Hepatocyte (in vitro differentiated cells): ENCODE results near the gene KLHL18. TPM values are rescaled to one million over a fixed set of nuclear protein-coding genes. Genes with fewer than 3 reads are reported as not detected.
"Not testable (repeated sequence)": the region's sequence is repeated elsewhere in the genome, so short reads cannot be mapped to it uniquely, and the experiment has no call there.

Source experiments
- DNase-seq: peaks from one replicate; pipeline ENCODE4 v3.0.0-alpha.2; 2016; ENCODE audit warnings: low spot score
- H2AFZ ChIP-seq: fragments of 200-600 bp; sonication (generic); 2 replicates; pipeline ENCODE4 v1.6.0; 2016; ENCODE audit warnings: antibody characterized with exemption, mild to moderate bottlenecking
- H3K27ac ChIP-seq: fragments of 200-600 bp; sonication (generic); 2 replicates; pipeline ENCODE4 v1.5.1; 2016; ENCODE audit warnings: mild to moderate bottlenecking
- H3K27me3 ChIP-seq: fragments of 200-600 bp; sonication (generic); 2 replicates; pipeline ENCODE4 v1.6.1; 2016
- H3K36me3 ChIP-seq: fragments of 200-600 bp; sonication (generic); replicated peaks from 2 replicates; pipeline ENCODE4 v1.5.1; 2016; ENCODE audit warnings: low read depth; ENCODE audit not compliant: insufficient read depth
- H3K4me1 ChIP-seq: fragments of 200-600 bp; sonication (generic); 2 replicates; pipeline ENCODE4 v1.5.1; 2016; ENCODE audit warnings: mild to moderate bottlenecking, moderate library complexity; ENCODE audit not compliant: insufficient read depth
- H3K4me2 ChIP-seq: fragments of 200-600 bp; sonication (generic); 2 replicates; pipeline ENCODE4 v1.6.0; 2016
- H3K4me3 ChIP-seq: fragments of 200-600 bp; sonication (generic); 2 replicates; pipeline ENCODE4 v1.5.1; 2016; ENCODE audit warnings: mild to moderate bottlenecking
- H3K79me2 ChIP-seq: fragments of 200-600 bp; sonication (generic); 2 replicates; pipeline ENCODE4 v1.6.0; 2017; ENCODE audit warnings: mild to moderate bottlenecking
- H3K9me2 ChIP-seq: fragments of 200-600 bp; sonication (generic); replicated peaks from 2 replicates; pipeline ENCODE4 v1.6.0; 2017; ENCODE audit warnings: mild to moderate bottlenecking; ENCODE audit not compliant: insufficient read depth
- H3K9me3 ChIP-seq: fragments of 200-600 bp; sonication (generic); 2 replicates; pipeline ENCODE4 v1.5.1; 2016; ENCODE audit warnings: low read depth, mild to moderate bottlenecking
- H4K20me1 ChIP-seq: fragments of 200-600 bp; sonication (generic); 2 replicates; pipeline ENCODE4 v1.6.0; 2016; ENCODE audit warnings: mild to moderate bottlenecking; ENCODE audit not compliant: insufficient read depth, poor library complexity, severe bottlenecking
- CTCF ChIP-seq: fragments of 200-600 bp; sonication (generic); IDR thresholded peaks from 2 replicates; pipeline ENCODE4 v1.5.1; 2016; ENCODE audit warnings: antibody characterized with exemption, mild to moderate bottlenecking; ENCODE audit not compliant: poor library complexity
- EZH2 ChIP-seq: fragments of 200-600 bp; sonication (generic); IDR thresholded peaks from 2 replicates; pipeline ENCODE4 v1.6.1; 2016; ENCODE audit warnings: antibody characterized with exemption, mild to moderate bottlenecking, borderline replicate concordance
- EZH2phosphoT487 ChIP-seq: fragments of 200-600 bp; sonication (generic); IDR thresholded peaks from one replicate; pipeline ENCODE4 v1.6.1; 2018; ENCODE audit warnings: antibody characterized with exemption, mild to moderate bottlenecking, low read depth, moderate library complexity; ENCODE audit not compliant: unreplicated experiment, severe bottlenecking
- WGBS: methylation state at CpG from one replicate; pipeline ENCODE4 v1.1.6; 2016; ENCODE audit warnings: low lambda C conversion rate; ENCODE audit errors: missing lambda C conversion rate; 5-methylcytosine and 5-hydroxymethylcytosine counted together
- polyA plus RNA-seq: library from polyadenylated mRNA; unstranded; fragments of >200 nt; fragmentation: Nextera tagmentation; extraction: Ambion mirVana; gene quantifications from 2 replicates; pipeline ENCODE4 v1.2.1, GENCODE V29; 2016
- total RNA-seq: library from RNA; depleted of rRNA; stranded (reverse); fragments of >200 nt; gene quantifications from 2 replicates; pipeline ENCODE4 v1.2.3, GENCODE V29; 2014

KLHL18 gene
- total and polyA plus RNA-seq, 2 experiments from 2014 or later = 11.6 to 13.6 TPM

- H3K4me1 ChIP-seq = peaks cover 1% of the 10 kb centered on the region
- no peak overlapping the region for H3K27ac ChIP-seq
- 76% methylated on average over 6 of the region's 6 CpGs for WGBS
- no peaks in the 10 kb centered on the region for H3K9me2 ChIP-seq
- H3K9me3 ChIP-seq = no peaks in the 10 kb centered on the region
- no peak overlapping the region for H2AFZ ChIP-seq
- H3K79me2 ChIP-seq = peaks cover 93% of the 10 kb centered on the region
- H3K4me3 ChIP-seq = no peak overlapping the region
- no peaks in the 10 kb centered on the region for H3K27me3 ChIP-seq
- H3K4me2 ChIP-seq = no peak overlapping the region
- DNase-seq = no peak
- H3K36me3 ChIP-seq = no peaks in the 10 kb centered on the region
- H4K20me1 ChIP-seq = no peaks in the 10 kb centered on the region
- no peak for TF ChIP-seq CTCF
- TF ChIP-seq EZH2 = no peak
- TF ChIP-seq EZH2phosphoT487 = no peak
These were observed 6.5 kb downstream of the KLHL18 start for GRCh38 chr3:47288966-47289910.

DNA sequence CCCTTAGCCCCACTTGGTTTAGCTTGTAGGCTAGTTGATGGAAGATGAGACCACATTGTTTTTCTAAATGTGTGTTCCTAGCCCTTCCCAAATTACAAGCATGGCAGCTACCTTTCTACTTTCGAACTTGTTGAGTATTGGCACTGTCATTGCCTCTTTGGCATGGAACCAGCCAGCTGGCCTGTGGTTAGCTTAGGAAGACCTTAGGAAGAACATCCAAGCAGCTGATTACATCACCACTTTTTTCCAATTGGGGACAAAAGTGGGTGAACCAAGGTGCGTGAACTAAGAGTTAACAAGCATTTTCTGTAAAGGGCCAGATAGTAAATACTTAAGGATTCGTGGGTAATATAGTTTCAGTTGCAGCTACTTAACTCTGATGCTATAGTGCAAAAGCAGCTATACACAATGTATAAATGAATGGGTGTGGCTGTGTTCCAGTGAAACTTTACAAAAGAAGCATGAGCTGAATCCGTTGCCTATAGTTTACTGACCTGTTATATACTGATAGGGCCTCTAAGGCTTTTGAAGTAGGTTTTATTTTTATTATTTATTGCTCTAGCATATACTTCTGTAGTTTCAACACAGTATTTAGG, 8.5 kb downstream of the KLHL18 start:
- Histone ChIP-seq H3K79me2 (peaks cover 92% of the 10 kb centered on the region), H3K4me2 (no peak overlapping the region), H3K4me1 (no peaks in the 10 kb centered on the region), H3K36me3 (no peaks in the 10 kb centered on the region), H3K27ac (no peak overlapping the region), H2AFZ (no peak overlapping the region), H3K9me2 (no peaks in the 10 kb centered on the region), H3K9me3 (no peaks in the 10 kb centered on the region), H4K20me1 (no peaks in the 10 kb centered on the region), H3K27me3 (no peaks in the 10 kb centered on the region), H3K4me3 (no peak overlapping the region)
- 86% methylated on average over 4 of the region's 4 CpGs for WGBS
- DNase-seq = no peak
- TF ChIP-seq CTCF (no peak), EZH2 (no peak), EZH2phosphoT487 (no peak)

- not testable (repeated sequence) for H3K36me3 ChIP-seq, H3K27ac ChIP-seq, H3K27me3 ChIP-seq, H3K9me2 ChIP-seq, H3K4me1 ChIP-seq, H3K4me3 ChIP-seq, DNase-seq, H4K20me1 ChIP-seq, H3K4me2 ChIP-seq, H3K9me3 ChIP-seq, H2AFZ ChIP-seq
- peaks cover 90% of the 10 kb centered on the region for H3K79me2 ChIP-seq
- 94% methylated on average over 9 of the region's 9 CpGs for WGBS
These were observed 9.1 kb downstream of the KLHL18 start for GRCh38 chr3:47291754-47292420.

DNA sequence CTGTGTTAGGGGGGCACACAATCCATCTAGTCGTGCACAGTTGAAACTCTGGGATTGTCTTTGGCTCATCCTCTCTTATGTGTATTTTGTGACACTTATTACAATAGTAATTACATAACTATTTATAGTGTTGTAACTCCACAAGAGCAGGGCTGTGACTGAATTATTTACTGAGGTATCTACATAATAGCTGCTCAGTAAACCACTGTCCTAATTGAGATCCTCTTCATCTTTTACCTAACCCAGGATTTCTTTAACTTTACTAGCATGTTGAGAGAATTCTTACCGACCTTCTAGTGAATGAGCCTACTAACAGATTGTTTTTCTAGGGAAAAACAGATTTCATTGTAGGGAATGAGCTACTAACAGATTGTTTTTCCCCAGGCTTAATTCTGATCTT, 11.1 kb downstream of the KLHL18 start:
- no peak overlapping the region for H3K27ac ChIP-seq
- H4K20me1 ChIP-seq = no peaks in the 10 kb centered on the region
- peaks cover 78% of the 10 kb centered on the region for H3K79me2 ChIP-seq
- H2AFZ ChIP-seq = no peak overlapping the region
- TF ChIP-seq EZH2 (no peak), CTCF (no peak), EZH2phosphoT487 (no peak)
- no peak overlapping the region for H3K4me3 ChIP-seq
- no peak overlapping the region for H3K4me2 ChIP-seq
- H3K27me3 ChIP-seq = no peaks in the 10 kb centered on the region
- H3K4me1 ChIP-seq = no peaks in the 10 kb centered on the region
- H3K9me3 ChIP-seq = no peaks in the 10 kb centered on the region
- H3K36me3 ChIP-seq = no peaks in the 10 kb centered on the region
- no peak for DNase-seq
- WGBS = 93% methylated on average over 2 of the region's 2 CpGs
- no peaks in the 10 kb centered on the region for H3K9me2 ChIP-seq
